ENCODE data around the gene CBX2.

DNA sequence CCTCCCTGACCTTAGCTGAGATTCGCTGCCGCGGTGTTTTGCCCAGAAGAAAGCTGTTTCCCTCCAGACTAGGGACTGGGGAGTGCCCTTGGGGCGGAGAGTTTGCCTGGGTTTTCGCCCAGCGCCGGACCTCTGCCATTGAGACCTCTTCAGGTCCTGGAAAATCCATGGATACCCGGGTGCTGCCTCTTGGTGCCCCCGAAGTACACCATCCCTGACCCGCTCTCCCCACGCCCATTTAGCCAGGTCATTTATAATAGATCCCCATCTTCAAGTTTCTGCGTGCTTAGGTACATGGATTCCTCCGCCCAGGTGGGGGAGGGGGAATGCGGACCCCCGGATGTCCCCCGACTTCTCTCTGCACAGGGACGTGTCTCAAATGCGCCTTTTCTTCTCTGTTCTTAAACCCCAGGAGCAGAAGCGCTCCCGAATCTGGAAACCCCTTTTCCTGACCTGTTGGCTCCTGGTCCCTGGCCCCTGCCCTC is 34.0 kb downstream of the CBX2 start:
- TF ChIP-seq, protein P1, sequence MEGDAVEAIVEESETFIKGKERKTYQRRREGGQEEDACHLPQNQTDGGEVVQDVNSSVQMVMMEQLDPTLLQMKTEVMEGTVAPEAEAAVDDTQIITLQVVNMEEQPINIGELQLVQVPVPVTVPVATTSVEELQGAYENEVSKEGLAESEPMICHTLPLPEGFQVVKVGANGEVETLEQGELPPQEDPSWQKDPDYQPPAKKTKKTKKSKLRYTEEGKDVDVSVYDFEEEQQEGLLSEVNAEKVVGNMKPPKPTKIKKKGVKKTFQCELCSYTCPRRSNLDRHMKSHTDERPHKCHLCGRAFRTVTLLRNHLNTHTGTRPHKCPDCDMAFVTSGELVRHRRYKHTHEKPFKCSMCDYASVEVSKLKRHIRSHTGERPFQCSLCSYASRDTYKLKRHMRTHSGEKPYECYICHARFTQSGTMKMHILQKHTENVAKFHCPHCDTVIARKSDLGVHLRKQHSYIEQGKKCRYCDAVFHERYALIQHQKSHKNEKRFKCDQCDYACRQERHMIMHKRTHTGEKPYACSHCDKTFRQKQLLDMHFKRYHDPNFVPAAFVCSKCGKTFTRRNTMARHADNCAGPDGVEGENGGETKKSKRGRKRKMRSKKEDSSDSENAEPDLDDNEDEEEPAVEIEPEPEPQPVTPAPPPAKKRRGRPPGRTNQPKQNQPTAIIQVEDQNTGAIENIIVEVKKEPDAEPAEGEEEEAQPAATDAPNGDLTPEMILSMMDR (IDR thresholded peaks at IDR 0.05), result no peak
- no peak for TF ChIP-seq POLR2A (IDR thresholded peaks at IDR 0.05)
- no peak for TF ChIP-seq EP300 (IDR thresholded peaks at IDR 0.05)
